Activated CD8-positive, alpha-beta memory T cell treated with anti-CD3 and anti-CD28 coated beads, Interleukin-2, amount 10 ng/mL, durations not matched to agents 7 days and 5 days (primary cell): ENCODE results near the gene CDH16. TPM values are rescaled to one million over a fixed set of nuclear protein-coding genes. Genes with fewer than 3 reads are reported as not detected.
"Not testable (repeated sequence)": the region's sequence is repeated elsewhere in the genome, so short reads cannot be mapped to it uniquely, and the experiment has no call there.

Experiments
- ATAC-seq: fragments of 150-1000 bp; cut with Tn5 transposase; one replicate; pipeline ENCODE4 v1.10.0; 2021; ENCODE audit warnings: moderate library complexity
- CTCF ChIA-PET: fragments of 350-600 bp; sonication (Branson Sonifier 250); formaldehyde crosslinking; loops from one replicate; lab custom pipeline; 2021; ENCODE audit warnings: antibody characterized with exemption; lab: Charles Lee
- DNase-seq: peaks from one replicate; pipeline ENCODE4 v3.0.0-alpha.2; 2020
- H3K27ac Mint-ChIP-seq: one replicate; pipeline ENCODE4 v1.8.0; 2021; ENCODE audit warnings: mild to moderate bottlenecking, mixed read lengths
- H3K27me3 Mint-ChIP-seq: one replicate; pipeline ENCODE4 v1.8.0; 2021; ENCODE audit warnings: mixed read lengths
- H3K36me3 Mint-ChIP-seq: one replicate; pipeline ENCODE4 v1.8.0; 2021; ENCODE audit warnings: mild to moderate bottlenecking, mixed read lengths
- H3K4me1 Mint-ChIP-seq: one replicate; pipeline ENCODE4 v1.8.0; 2021; ENCODE audit warnings: mixed read lengths
- H3K4me3 Mint-ChIP-seq: one replicate; pipeline ENCODE4 v1.8.0; 2021; ENCODE audit warnings: mild to moderate bottlenecking, moderate library complexity, mixed read lengths
- H3K9me3 Mint-ChIP-seq: one replicate; pipeline ENCODE4 v1.8.0; 2022; ENCODE audit warnings: low read depth, mixed read lengths
- total RNA-seq, 2 experiments: library from RNA; stranded (reverse); gene quantifications; one replicate each; pipeline ENCODE4 v1.2.3, GENCODE V29; 2021

The CDH16 gene
- total RNA-seq, 2 experiments from 2014 or later, result not detected

DNA sequence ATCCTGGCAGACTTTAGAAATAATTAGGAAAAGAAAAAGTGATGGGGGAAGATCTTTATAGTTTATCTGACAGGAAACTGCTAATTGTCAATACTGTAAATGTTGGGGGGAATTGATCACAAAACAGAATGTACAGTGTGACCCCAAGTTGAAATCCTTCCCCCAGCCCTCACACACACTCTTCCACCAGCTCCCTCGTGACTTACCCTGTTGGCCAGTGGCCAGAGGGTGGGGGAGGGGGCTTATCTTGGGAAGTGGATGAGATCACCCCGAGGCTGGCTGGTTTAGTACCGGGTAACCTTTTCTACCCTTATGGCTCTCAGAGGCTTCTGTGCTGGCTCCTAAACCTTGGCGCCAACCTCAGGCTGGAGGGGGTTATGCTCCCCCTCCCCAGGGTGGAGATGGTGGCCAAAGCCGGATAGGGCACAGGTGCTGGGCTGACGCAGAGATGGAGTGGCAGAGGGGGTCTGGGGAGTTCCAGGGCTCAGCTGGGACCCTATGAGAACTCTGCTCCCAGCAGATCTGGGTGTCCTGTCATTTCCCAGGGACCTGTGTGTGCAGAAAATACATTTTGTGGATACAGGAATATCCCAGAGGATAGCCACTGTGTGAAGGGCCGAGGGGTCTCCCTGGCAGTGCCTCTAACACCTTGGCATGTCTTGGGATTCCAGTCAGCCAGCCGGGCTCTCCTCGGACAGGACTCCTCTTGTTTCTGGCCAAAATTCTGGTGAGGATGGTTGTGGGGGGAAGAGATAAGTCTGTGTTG lies 18.6 kb downstream of the CDH16 start:
- Mint-ChIP-seq H3K4me1 (peaks cover 2% of the 10 kb centered on the region), H3K27ac (no peak overlapping the region), H3K9me3 (no peaks in the 10 kb centered on the region), H3K27me3 (no peaks in the 10 kb centered on the region), H3K36me3 (no peaks in the 10 kb centered on the region), H3K4me3 (no peak overlapping the region)
- CTCF ChIA-PET, result no interaction called here
- ATAC-seq (no peak), DNase-seq (no peak)

DNA sequence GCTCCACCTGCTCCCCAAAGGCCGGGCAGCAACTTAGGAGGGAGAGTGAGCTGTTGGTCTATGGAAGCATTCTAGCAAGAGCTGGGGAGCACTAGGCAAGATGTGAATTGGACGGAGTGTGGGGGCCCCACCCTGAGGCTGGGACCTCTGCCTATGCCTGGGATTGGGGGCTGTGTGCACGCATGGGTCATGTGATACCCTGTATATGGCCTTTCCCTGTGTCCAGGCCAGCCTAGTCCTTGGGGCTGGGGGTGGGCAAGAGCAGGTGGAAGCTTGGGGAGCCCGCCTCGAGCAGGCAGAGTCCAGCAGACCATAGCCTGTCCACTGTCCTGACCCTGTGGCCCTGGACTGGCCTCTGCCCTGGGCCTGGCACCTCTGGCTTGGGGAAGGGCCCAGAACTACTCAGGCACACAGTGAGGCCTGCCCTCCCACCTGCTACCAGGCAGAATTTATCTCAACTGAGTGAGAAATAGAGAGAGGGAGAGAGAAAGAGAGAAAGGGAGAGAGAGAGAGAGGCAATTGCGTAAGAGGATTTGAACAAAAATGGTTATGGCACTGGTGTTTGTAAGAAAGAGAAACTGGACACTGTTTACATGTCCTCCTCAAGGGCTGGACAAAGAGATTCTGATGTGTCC lies 19.3 kb downstream of the CDH16 start:
- Mint-ChIP-seq H3K36me3 (no peaks in the 10 kb centered on the region), H3K4me3 (no peak overlapping the region), H3K4me1 (peaks cover 9% of the 10 kb centered on the region), H3K27ac (no peak overlapping the region), H3K9me3 (no peaks in the 10 kb centered on the region), H3K27me3 (no peaks in the 10 kb centered on the region)
- no peak for DNase-seq
- ATAC-seq, result no peak
- CTCF ChIA-PET, result interaction anchor here (1.4 to 2.4 kb wide), 2 partner anchors 29 to 53 kb away, joined by 4 to 7 read pairs; no protein-coding TSS in a partner anchor

DNA sequence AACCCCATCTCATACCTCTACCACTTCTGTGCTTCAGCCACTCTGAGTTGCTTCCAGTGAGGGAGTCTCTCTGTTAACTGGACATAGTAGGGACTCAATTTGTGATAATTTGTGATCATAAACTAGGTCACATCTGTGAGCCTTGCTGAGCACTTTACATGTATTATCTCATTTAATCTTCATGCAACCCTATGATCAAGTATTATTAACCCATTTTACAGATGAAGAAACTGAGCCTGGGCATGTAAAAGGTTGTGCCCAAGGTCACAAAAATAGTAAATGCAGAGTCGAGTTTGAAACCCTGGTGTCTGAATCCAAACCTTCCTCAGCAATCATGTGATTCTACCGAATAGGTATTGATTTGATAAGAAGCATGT lies 19.8 kb downstream of the CDH16 start:
- no peaks in the 10 kb centered on the region for H3K36me3 Mint-ChIP-seq
- no peaks in the 10 kb centered on the region for H3K9me3 Mint-ChIP-seq
- H3K27ac Mint-ChIP-seq, result no peak overlapping the region
- no peak for ATAC-seq
- no peaks in the 10 kb centered on the region for H3K27me3 Mint-ChIP-seq
- peaks cover 11% of the 10 kb centered on the region for H3K4me1 Mint-ChIP-seq
- H3K4me3 Mint-ChIP-seq, result no peak overlapping the region
- CTCF ChIA-PET, result interaction anchor here (1.4 to 2.4 kb wide), 2 partner anchors 29 to 53 kb away, joined by 4 to 7 read pairs; no protein-coding TSS in a partner anchor
- no peak for DNase-seq

DNA sequence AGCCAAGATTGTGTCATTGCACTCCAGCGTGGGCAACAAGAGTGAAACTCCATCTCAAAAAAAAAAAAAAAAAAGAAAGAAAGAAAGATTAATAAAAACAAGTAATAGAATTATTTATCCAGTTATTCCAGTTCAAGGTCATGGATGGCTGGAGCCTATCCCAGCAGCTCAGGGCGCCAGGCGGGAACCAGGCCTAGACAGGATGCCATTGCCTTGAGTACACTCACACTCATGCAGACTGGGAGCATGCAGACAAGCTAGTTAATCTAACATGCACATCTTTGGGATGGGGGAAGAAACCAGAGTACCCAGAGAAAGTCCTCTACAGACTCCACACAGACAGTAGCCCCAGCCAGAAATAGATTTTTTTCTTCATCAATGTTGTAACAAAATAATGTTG lies 20.5 kb downstream of the CDH16 start:
- H3K4me3 Mint-ChIP-seq, result no peak overlapping the region
- H3K36me3 Mint-ChIP-seq, result no peaks in the 10 kb centered on the region
- no peaks in the 10 kb centered on the region for H3K27me3 Mint-ChIP-seq
- peaks cover 13% of the 10 kb centered on the region for H3K4me1 Mint-ChIP-seq
- CTCF ChIA-PET, result interaction anchor here (0.7 to 2.4 kb wide), 7 partner anchors 9 to 568 kb away, joined by 3 to 7 read pairs (median 4); no protein-coding TSS in a partner anchor
- no peak for ATAC-seq
- H3K27ac Mint-ChIP-seq, result no peak overlapping the region
- H3K9me3 Mint-ChIP-seq, result no peaks in the 10 kb centered on the region
- DNase-seq, result no peak

DNA sequence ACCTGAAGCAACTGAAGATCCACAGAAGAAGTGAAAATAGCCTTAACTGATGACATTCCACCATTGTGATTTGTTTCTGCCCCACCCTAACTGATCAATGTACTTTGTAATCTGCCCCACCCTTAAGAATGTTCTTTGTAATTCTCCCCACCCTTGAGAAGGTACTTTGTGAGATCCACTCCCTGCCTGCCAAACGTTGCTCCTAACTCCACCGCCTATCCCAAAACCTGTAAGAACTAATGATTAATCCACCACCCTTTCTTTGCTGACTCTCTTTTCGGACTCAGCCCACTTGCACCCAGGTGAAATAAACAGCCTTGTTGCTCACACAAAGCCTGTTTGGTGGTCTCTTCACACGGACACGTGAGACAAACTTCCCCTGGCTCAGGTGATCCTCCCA lies 22.0 kb downstream of the CDH16 start:
- peaks cover 20% of the 10 kb centered on the region for H3K4me1 Mint-ChIP-seq
- CTCF ChIA-PET, result interaction anchor here (1.0 to 7.3 kb wide), 11 partner anchors 8 to 288 kb away, joined by 3 to 140 read pairs (median 13); partner anchors contain the start of genes CDH16, CIAO2B, NAE1 and PDP2
- not testable (repeated sequence) for H3K9me3 Mint-ChIP-seq, H3K36me3 Mint-ChIP-seq, H3K4me3 Mint-ChIP-seq, DNase-seq, H3K27me3 Mint-ChIP-seq, ATAC-seq, H3K27ac Mint-ChIP-seq

DNA sequence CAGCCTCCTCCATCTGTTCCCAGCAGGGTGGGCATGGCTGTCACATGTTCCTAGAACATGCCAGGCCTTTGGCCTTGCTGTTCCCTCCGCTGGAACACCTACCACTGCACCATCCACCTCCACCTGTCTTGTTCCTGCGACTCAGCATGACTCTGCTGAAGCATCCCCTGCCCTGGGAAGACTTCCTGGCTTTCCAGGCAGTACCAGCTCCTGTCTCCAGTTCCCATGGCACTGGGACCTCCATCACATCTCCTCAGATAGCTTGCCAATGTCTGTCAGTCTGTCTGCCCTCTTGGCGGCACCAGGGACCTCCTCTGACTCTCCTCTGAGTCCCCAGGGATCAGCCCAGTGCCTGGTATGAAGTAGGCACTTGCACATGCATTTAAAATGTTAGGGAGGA lies 22.7 kb downstream of the CDH16 start:
- DNase-seq (no peak), ATAC-seq (no peak)
- H3K4me1 Mint-ChIP-seq, result peaks cover 20% of the 10 kb centered on the region
- no peak overlapping the region for H3K27ac Mint-ChIP-seq
- H3K27me3 Mint-ChIP-seq, result no peaks in the 10 kb centered on the region
- H3K36me3 Mint-ChIP-seq, result peaks cover 2% of the 10 kb centered on the region
- CTCF ChIA-PET, result interaction anchor here (0.9 to 7.3 kb wide), 19 partner anchors 9 to 289 kb away, joined by 3 to 140 read pairs (median 6); partner anchors contain the start of genes CDH16, CIAO2B, NAE1 and PDP2
- no peak overlapping the region for H3K4me3 Mint-ChIP-seq
- no peaks in the 10 kb centered on the region for H3K9me3 Mint-ChIP-seq

DNA sequence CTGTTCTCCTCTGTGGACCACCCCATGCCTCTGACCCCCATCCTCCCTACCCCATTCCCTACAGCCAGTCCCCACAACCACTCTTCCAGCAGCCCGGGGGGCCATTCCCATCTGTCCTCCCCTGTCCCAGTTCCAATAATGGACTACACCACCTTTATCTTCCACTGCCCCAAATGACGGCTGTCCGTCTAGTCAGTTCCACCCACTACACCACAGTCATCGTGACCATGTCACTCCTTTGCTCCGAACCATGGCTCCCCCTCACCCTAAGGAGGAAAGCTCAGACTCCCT lies 23.1 kb downstream of the CDH16 start:
- H3K4me3 Mint-ChIP-seq, result no peak overlapping the region
- no peak for DNase-seq
- ATAC-seq, result no peak

DNA sequence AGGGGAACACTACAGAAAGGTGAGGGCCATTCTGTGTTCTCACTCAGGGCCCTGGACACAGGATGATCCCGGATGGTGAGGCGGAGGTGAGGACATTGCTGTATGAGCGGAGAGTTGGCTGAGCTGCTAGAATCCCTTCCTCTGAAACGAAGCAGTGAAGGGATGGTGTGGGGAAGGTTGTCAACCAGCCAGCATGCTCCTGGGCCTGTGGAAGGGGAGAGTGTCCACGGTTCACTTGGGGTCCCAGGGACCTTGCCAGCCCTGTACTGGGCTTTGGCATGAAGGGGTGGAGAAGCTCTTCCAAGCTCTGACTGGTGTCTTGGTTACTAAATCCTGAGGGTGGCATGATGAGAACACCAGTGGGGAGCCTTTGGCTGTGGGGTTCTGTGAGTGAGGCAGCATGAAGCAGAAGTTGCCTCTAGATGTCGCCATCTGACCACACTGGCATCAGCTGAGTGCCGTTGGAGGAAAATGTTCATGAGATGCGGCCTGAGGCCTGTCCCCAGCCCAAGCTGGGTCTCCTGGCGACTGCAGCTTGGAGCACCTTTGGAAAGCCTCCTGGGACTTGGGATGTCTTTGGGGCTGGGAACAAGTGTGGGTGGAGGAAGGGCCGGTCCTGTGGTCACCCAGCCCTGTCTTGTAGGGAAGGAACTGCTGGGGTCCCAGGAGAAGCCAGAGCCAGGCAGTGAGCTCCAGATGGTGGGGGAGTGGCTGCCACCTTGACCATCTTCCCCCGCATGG lies 23.6 kb downstream of the CDH16 start:
- CTCF ChIA-PET, result interaction anchor here (0.6 to 7.3 kb wide), 27 partner anchors 9 to 383 kb away, joined by 3 to 140 read pairs (median 4); partner anchors contain the start of genes CDH16, CIAO2B, NAE1 and PDP2

More for the DNA sequence above, 23.1 kb downstream of the CDH16 start:
- no peak overlapping the region for H3K27ac Mint-ChIP-seq
- H3K4me1 Mint-ChIP-seq, result peaks cover 20% of the 10 kb centered on the region
- no peaks in the 10 kb centered on the region for H3K9me3 Mint-ChIP-seq
- CTCF ChIA-PET, result interaction anchor here (0.6 to 7.3 kb wide), 26 partner anchors 9 to 383 kb away, joined by 3 to 140 read pairs (median 4); partner anchors contain the start of genes CDH16, CIAO2B, NAE1 and PDP2
- H3K36me3 Mint-ChIP-seq, result peaks cover 2% of the 10 kb centered on the region
- no peaks in the 10 kb centered on the region for H3K27me3 Mint-ChIP-seq

DNA sequence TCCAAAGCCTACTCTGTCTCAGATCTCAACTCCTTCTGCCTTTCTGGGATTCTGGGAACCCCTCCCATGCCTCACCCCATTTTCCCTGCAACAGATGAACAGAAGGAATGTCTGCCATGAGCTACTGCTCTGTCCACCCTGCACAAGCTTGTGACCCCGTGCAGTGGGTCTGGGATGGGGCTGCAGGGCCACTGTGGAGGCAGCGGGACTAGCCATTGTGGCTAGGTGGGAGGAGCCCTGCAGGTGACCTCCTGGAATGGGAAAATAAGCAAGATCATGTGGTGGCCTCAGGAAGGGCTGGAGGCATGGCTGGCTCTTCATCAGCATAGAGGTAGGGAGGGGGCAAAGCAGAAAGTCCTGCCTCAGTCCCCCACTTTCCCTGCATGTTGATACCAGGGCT lies 24.6 kb downstream of the CDH16 start:
- Mint-ChIP-seq H3K4me1 (peaks cover 20% of the 10 kb centered on the region), H3K36me3 (peaks cover 2% of the 10 kb centered on the region), H3K27ac (no peak overlapping the region), H3K4me3 (no peak overlapping the region), H3K9me3 (no peaks in the 10 kb centered on the region), H3K27me3 (no peaks in the 10 kb centered on the region)
- DNase-seq, result no peak
- no peak for ATAC-seq
- CTCF ChIA-PET, result interaction anchor here (0.9 to 7.3 kb wide), 10 partner anchors 13 to 267 kb away, joined by 3 to 140 read pairs (median 11); partner anchors contain the start of genes CDH16, NAE1, PDP2 and RRAD

More for the DNA sequence above, 23.6 kb downstream of the CDH16 start:
- ATAC-seq (peak; percentile 90), DNase-seq (peak; percentile 83)
- H3K4me1 Mint-ChIP-seq, result peaks cover 20% of the 10 kb centered on the region
- H3K4me3 Mint-ChIP-seq, result no peak overlapping the region
- no peaks in the 10 kb centered on the region for H3K9me3 Mint-ChIP-seq
- H3K27ac Mint-ChIP-seq, result peak overlapping the region; percentile 13
- H3K36me3 Mint-ChIP-seq, result peaks cover 2% of the 10 kb centered on the region
- H3K27me3 Mint-ChIP-seq, result no peaks in the 10 kb centered on the region

DNA sequence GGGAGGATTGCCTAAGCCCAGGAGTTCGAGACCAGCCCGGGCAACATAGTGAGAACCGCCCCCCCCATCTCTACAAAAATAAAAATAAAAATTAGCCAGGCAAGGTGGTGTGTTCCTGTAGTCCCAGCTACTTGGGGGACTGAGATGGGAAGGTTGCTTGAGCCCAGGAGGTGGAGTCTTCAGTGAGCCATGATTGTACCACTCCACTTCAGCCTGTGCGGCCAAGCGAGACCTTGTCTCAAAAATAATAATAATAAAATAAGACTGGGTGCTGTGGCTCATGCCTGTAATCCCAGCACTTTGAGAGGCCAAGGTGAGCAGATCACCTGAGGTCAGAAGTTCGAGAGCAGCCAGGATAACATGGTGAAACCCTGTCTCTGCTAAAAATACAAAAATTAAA lies 26.9 kb downstream of the CDH16 start:
- H3K9me3 Mint-ChIP-seq, result no peaks in the 10 kb centered on the region
- no peak overlapping the region for H3K27ac Mint-ChIP-seq
- no peaks in the 10 kb centered on the region for H3K27me3 Mint-ChIP-seq
- peaks cover 11% of the 10 kb centered on the region for H3K36me3 Mint-ChIP-seq
- ATAC-seq (no peak), DNase-seq (no peak)
- H3K4me1 Mint-ChIP-seq, result peaks cover 34% of the 10 kb centered on the region
- no peak overlapping the region for H3K4me3 Mint-ChIP-seq
- CTCF ChIA-PET, result interaction anchor here (0.9 to 7.3 kb wide), 8 partner anchors 10 to 264 kb away, joined by 3 to 140 read pairs (median 9); partner anchors contain the start of genes CDH16, PDP2 and RRAD

DNA sequence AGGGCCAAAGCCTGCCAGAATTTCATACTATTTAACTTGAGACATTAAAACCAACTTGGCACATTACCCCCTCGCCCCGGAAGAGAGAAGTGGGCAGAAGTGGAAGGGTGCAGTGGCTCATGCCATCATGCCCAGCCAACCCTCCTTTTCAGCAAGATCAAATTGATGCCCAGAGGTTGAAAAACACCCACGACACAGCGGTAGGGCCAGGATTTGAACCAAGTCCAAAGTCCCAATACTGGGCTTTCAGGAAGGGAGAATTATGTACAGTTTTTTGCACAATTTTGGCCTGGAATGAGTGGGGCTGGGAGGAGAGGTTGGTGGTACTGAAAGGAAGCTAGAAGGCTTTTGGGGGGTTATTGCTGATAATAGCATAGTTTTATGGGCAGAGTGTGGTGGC lies 27.3 kb downstream of the CDH16 start:
- Mint-ChIP-seq H3K4me3 (no peak overlapping the region), H3K4me1 (peaks cover 38% of the 10 kb centered on the region), H3K36me3 (peaks cover 11% of the 10 kb centered on the region), H3K27ac (peak overlapping the region; percentile 0), H3K9me3 (no peaks in the 10 kb centered on the region), H3K27me3 (no peaks in the 10 kb centered on the region)
- DNase-seq (no peak), ATAC-seq (no peak)
- CTCF ChIA-PET, result interaction anchor here (0.9 to 7.3 kb wide), 4 partner anchors 10 to 32 kb away, joined by 3 to 140 read pairs (median 12); partner anchors contain the start of genes CDH16, PDP2 and RRAD

DNA sequence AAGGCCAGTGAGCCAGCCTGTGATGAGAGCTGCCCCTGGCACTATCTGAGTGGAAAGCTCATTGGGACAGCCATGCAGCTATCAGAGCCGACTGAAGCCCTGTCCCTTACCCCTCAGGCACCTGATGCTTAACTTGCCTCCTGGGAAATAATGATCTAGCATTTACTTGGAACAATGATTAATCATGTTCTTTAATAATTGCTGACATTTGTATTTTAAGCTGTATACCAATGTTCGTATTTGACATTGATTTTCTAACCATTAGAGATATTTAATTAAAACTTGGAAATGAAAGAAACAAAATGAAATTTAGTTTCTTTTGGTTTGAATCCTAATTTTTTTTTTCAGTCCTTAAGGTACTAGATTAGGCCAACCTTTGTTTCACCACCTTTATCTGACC lies 27.9 kb downstream of the CDH16 start:
- Mint-ChIP-seq H3K9me3 (no peaks in the 10 kb centered on the region), H3K36me3 (peaks cover 12% of the 10 kb centered on the region), H3K27ac (no peak overlapping the region), H3K27me3 (no peaks in the 10 kb centered on the region), H3K4me1 (peaks cover 41% of the 10 kb centered on the region), H3K4me3 (no peak overlapping the region)
- DNase-seq (no peak), ATAC-seq (no peak)
- CTCF ChIA-PET, result interaction anchor here (0.8 to 7.3 kb wide), 6 partner anchors 9 to 466 kb away, joined by 3 to 140 read pairs (median 6); partner anchors contain the start of genes CDH16, PDP2 and RRAD
